ENCODE results near the gene MACROH2A1. TPM values are rescaled to one million over a fixed set of nuclear protein-coding genes. Genes with fewer than 3 reads are reported as not detected.
A peak's percentile ranks its signal among the peaks of the same experiment; 100 is the strongest.

The MACROH2A1 gene
- total and polyA plus RNA-seq, 10 of the 15 experiments (the other 5 are each of a cell fraction or from before 2014, with no cell fraction given): 45.7 to 230 (median 196) TPM

DNA sequence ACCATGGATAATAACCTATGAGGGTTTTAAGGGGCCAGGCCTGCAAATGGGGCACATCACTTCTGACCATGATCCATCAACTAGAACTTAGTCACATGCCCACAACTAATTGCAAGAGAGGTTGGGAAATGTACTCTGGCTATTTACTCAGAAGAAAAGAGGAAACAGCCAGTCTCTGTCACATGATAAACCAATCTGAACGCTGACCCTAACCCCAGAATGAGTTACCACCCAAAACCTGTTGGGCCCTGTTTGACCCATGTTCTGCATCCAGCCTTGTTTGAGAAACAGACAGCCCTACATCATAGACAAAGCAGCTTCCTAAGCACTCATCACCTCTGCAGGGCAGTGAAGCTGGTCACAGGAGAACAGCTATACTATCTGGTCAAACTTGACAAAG is 5.8 kb downstream of the MACROH2A1 start:
- Histone ChIP-seq H3K4me3 (no peak overlapping the region), H2AFZ (ENCODE audit: control insufficient read depth, low read depth, low read length) (no peak overlapping the region), H3K9me3 (replicated peaks; ENCODE audit: control insufficient read depth, insufficient read depth, low read length) (no peaks in the 10 kb centered on the region), H3K4me1 (ENCODE audit: control insufficient read depth, insufficient read depth, low read length) (peaks cover 23% of the 10 kb centered on the region), H3K36me3 (ENCODE audit: control insufficient read depth in 2 of 2, insufficient read depth in 2 of 2, low read length in 1 of 2) (peaks cover 5 to 6% of the 10 kb centered on the region in 2 experiments; a peak in 2 of 4 replicates), H3K9ac (ENCODE audit: control insufficient read depth, insufficient read depth, low read length) (no peak overlapping the region), H3K27ac (ENCODE audit: control insufficient read depth, insufficient read depth) (peak overlapping the region; percentile 28; the same call in 1 of the 2 replicates), H3K79me2 (ENCODE audit: control insufficient read depth, insufficient read depth, low read length) (peaks cover 84% of the 10 kb centered on the region), H4K20me1 (ENCODE audit: control insufficient read depth, insufficient read depth) (peaks cover 14% of the 10 kb centered on the region), H3K27me3 (replicated peaks in 1 of 2; ENCODE audit: control insufficient read depth in 2 of 2, insufficient read depth in 2 of 2, low read length in 1 of 2) (no peaks in the 10 kb centered on the region), H3K4me2 (ENCODE audit: control insufficient read depth, insufficient read depth) (peak overlapping the region; percentile 53)
- ChIA-PET CTCF (interaction anchor here (1.1 kb wide), 1 partner anchor 13 kb away, joined by 3 read pairs; no protein-coding TSS in a partner anchor), POLR2A (interaction anchor here (0.8 kb wide), 1 partner anchor 49 kb away, joined by 3 read pairs; no protein-coding TSS in a partner anchor), SMC1A (ENCODE audit: uncharacterized antibody, unreplicated experiment) (interaction anchor here (1.1 kb wide), 1 partner anchor 11 kb away, joined by 3 read pairs; no protein-coding TSS in a partner anchor), RAD21 (ENCODE audit: unreplicated experiment) (no interaction called here)
- BruUV-seq (replicated peaks): no TSS peak
- FAIRE-seq (no peak), ATAC-seq (peak; percentile 10), DNase-seq (ENCODE audit: low read depth, low spot score) (no peak)
- TF ChIP-seq HDAC6 (IDR thresholded peaks at IDR 0.05; ENCODE audit: unreplicated experiment) (no peak), RAD51 (IDR thresholded peaks at IDR 0.05) (peak; percentile 61), BRCA1 (IDR thresholded peaks at IDR 0.05; ENCODE audit: low read depth, low read length) (no peak)
- 0% methylated on average over 1 of the region's 1 CpG for WGBS (ENCODE audit: insufficient coverage, insufficient replicate concordance, low lambda C conversion rate, missing lambda C conversion rate)
- in situ Hi-C loops (cut with MboI): no loop called here
- intact Hi-C loops (cut with micrococcal nuclease; ENCODE audit: unreplicated experiment): no loop called here

DNA sequence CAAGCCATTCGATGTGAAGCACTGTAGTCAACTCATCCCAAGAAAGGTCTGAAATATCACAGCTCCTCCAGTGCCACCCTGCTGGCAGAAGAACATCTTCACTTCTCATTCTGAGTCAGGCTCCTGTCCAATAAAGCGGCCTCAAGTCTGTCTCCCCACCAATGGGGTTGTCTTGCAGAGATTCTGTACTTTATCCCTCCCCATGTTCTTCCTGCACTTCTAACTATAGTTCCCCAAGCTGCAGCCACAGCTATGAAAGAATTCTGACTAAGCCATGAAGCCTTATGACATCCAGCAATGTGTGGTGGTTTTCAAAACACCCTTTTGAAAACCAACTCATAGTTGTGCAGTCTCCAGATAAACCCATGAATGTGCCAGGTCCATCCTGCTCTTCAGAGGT is 6.8 kb downstream of the MACROH2A1 start:
- no peak overlapping the region for H3K9ac ChIP-seq (ENCODE audit: control insufficient read depth, insufficient read depth, low read length)
- CTCF ChIA-PET: no interaction called here

More for the DNA sequence above, 6.8 kb downstream of the MACROH2A1 start:
- Histone ChIP-seq H4K20me1 (ENCODE audit: control insufficient read depth, insufficient read depth) (peaks cover 14% of the 10 kb centered on the region), H3K4me1 (ENCODE audit: control insufficient read depth, insufficient read depth, low read length) (peaks cover 23% of the 10 kb centered on the region), H2AFZ (ENCODE audit: control insufficient read depth, low read depth, low read length) (no peak overlapping the region), H3K9me3 (replicated peaks; ENCODE audit: control insufficient read depth, insufficient read depth, low read length) (no peaks in the 10 kb centered on the region), H3K4me3 (no peak overlapping the region), H3K4me2 (ENCODE audit: control insufficient read depth, insufficient read depth) (no peak overlapping the region), H3K36me3 (ENCODE audit: control insufficient read depth in 2 of 2, insufficient read depth in 2 of 2, low read length in 1 of 2) (peaks cover 5 to 9% of the 10 kb centered on the region in 2 experiments; a peak in 3 of 4 replicates), H3K27me3 (replicated peaks in 1 of 2; ENCODE audit: control insufficient read depth in 2 of 2, insufficient read depth in 2 of 2, low read length in 1 of 2) (no peaks in the 10 kb centered on the region), H3K79me2 (ENCODE audit: control insufficient read depth, insufficient read depth, low read length) (peaks cover 74% of the 10 kb centered on the region), H3K27ac (ENCODE audit: control insufficient read depth, insufficient read depth) (no peak overlapping the region)
- no peak for DNase-seq (ENCODE audit: low read depth, low spot score)
- ChIA-PET POLR2A (no interaction called here), RAD21 (ENCODE audit: unreplicated experiment) (no interaction called here), SMC1A (ENCODE audit: uncharacterized antibody, unreplicated experiment) (interaction anchor here (1.1 kb wide), 1 partner anchor 12 kb away, joined by 3 read pairs; no protein-coding TSS in a partner anchor)
- peak; percentile 77; the same call in 1 of the 2 replicates for TF ChIP-seq NFYB (IDR thresholded peaks at IDR 0.05; ENCODE audit: insufficient read depth, low read depth, low read length)
- no peak for TF ChIP-seq RUNX3 (IDR thresholded peaks at IDR 0.05; ENCODE audit: low read length)
- in situ Hi-C loops (cut with MboI): no loop called here
- FAIRE-seq: no peak
- BruUV-seq (replicated peaks): no TSS peak
- peak; percentile 26 for ATAC-seq
- 8% methylated on average over 2 of the region's 2 CpGs for WGBS (ENCODE audit: insufficient coverage, insufficient replicate concordance, low lambda C conversion rate, missing lambda C conversion rate)
- intact Hi-C loops (cut with micrococcal nuclease; ENCODE audit: unreplicated experiment): no loop called here
